PC-3 (cell line): ENCODE results near the gene HDAC6. TPM values are rescaled to one million over a fixed set of nuclear protein-coding genes. Genes with fewer than 3 reads are reported as not detected.

ENCODE experiments used
- ATAC-seq: fragments of 200-7000 bp; cut with Tn5 transposase; 2 replicates; pipeline ENCODE4 v1.9.1; 2020; ENCODE audit warnings: mild to moderate bottlenecking, moderate library complexity
- BruUV-seq: library from RNA; stranded (reverse); fragments of 400-500 nt; replicated peaks from 2 replicates; lab custom pipeline; 2021; lab: Mats Ljungman, UMichigan
- CTCF ChIA-PET: fragments of 300-600 bp; sonication (Branson Sonifier 250); formaldehyde crosslinking; loops from one replicate; lab custom pipeline; 2022; ENCODE audit warnings: antibody characterized with exemption; lab: Charles Lee
- POLR2A ChIA-PET: fragments of 300-600 bp; sonication (Branson Sonifier 250); formaldehyde crosslinking; loops from one replicate; lab custom pipeline; 2022; ENCODE audit warnings: antibody characterized with exemption; ENCODE audit not compliant: unreplicated experiment; lab: Charles Lee
- DNase-seq: peaks from one replicate; pipeline ENCODE4 v3.0.0-alpha.2; 2015
- H2AFZ ChIP-seq: fragments of 300-600 bp; sonication (generic); 2 replicates; pipeline ENCODE4 v1.6.0; 2016; ENCODE audit warnings: antibody characterized with exemption, low read length
- H3F3A ChIP-seq: fragments of 300-600 bp; sonication (generic); one replicate; pipeline ENCODE4 v1.6.0; 2017; ENCODE audit warnings: antibody characterized with exemption, low read length, control low read depth, mild to moderate bottlenecking; ENCODE audit not compliant: unreplicated experiment
- H3K27ac ChIP-seq: fragments of 300-600 bp; sonication (generic); 2 replicates; pipeline ENCODE4 v1.5.1; 2016; ENCODE audit warnings: mild to moderate bottlenecking, low read length
- H3K27me3 ChIP-seq: fragments of 300-600 bp; sonication (generic); 2 replicates; pipeline ENCODE4 v1.6.1; 2016; ENCODE audit warnings: low read length, mixed read lengths
- H3K36me3 ChIP-seq: fragments of 300-600 bp; sonication (generic); 2 replicates; pipeline ENCODE4 v1.6.1; 2016; ENCODE audit warnings: low read depth, mixed run types, low read length, mixed read lengths
- H3K4me1 ChIP-seq: fragments of 300-600 bp; sonication (generic); 2 replicates; pipeline ENCODE4 v1.5.1; 2016; ENCODE audit warnings: low read length; ENCODE audit not compliant: insufficient read depth
- H3K4me2 ChIP-seq: fragments of 300-600 bp; sonication (generic); 2 replicates; pipeline ENCODE4 v1.6.0; 2016; ENCODE audit warnings: low read length
- H3K4me3 ChIP-seq: fragments of 300-600 bp; sonication (generic); 2 replicates; pipeline ENCODE4 v1.5.1; 2016; ENCODE audit warnings: mild to moderate bottlenecking, low read length, mixed read lengths
- H3K79me2 ChIP-seq: fragments of 300-600 bp; sonication (generic); 2 replicates; pipeline ENCODE4 v1.6.1; 2017; ENCODE audit warnings: low read length, mixed read lengths
- H3K9ac ChIP-seq: fragments of 300-600 bp; sonication (generic); 2 replicates; pipeline ENCODE4 v1.6.0; 2016; ENCODE audit warnings: mild to moderate bottlenecking, low read length
- H3K9me2 ChIP-seq: fragments of 300-600 bp; sonication (generic); replicated peaks from 2 replicates; pipeline ENCODE4 v1.6.1; 2016; ENCODE audit warnings: mixed run types, low read length, mixed read lengths
- H3K9me3 ChIP-seq: fragments of 300-600 bp; sonication (generic); 2 replicates; pipeline ENCODE4 v1.6.1; 2016; ENCODE audit warnings: low read length, mixed read lengths
- H4K20me1 ChIP-seq: fragments of 300-600 bp; sonication (generic); 2 replicates; pipeline ENCODE4 v1.6.1; 2016; ENCODE audit warnings: low read length, mixed read lengths
- EZH2 ChIP-seq: fragments of 300-600 bp; sonication (generic); IDR thresholded peaks from one replicate; pipeline ENCODE4 v1.6.1; 2017; ENCODE audit warnings: antibody characterized with exemption, mild to moderate bottlenecking, low read length; ENCODE audit not compliant: unreplicated experiment
- EZH2phosphoT487 ChIP-seq: fragments of 300-600 bp; sonication (generic); IDR thresholded peaks from 2 replicates; pipeline ENCODE4 v1.6.1; 2018; ENCODE audit warnings: mild to moderate bottlenecking, antibody characterized with exemption, low read length, borderline replicate concordance
- intact Hi-C: fragments of 100-400 bp; cut with micrococcal nuclease; formaldehyde crosslinking; loops from 2 replicates; pipeline ENCODE4 v1.9.0; 2023
- total RNA-seq: library from RNA; depleted of rRNA; stranded (reverse); fragments of >200 nt; gene quantifications from 2 replicates; pipeline ENCODE4 v1.2.3, GENCODE V29; 2014
- TF ChIP-seq, protein P1 (sequence below): fragments of 300-600 bp; sonication (generic); conservative IDR thresholded peaks from 2 replicates; pipeline ENCODE4 v1.5.1; 2017; ENCODE audit warnings: antibody characterized with exemption, low read depth, mild to moderate bottlenecking, low read length

The HDAC6 gene
- total RNA-seq, 1 experiment from 2014 or later, result 58.0 TPM

DNA sequence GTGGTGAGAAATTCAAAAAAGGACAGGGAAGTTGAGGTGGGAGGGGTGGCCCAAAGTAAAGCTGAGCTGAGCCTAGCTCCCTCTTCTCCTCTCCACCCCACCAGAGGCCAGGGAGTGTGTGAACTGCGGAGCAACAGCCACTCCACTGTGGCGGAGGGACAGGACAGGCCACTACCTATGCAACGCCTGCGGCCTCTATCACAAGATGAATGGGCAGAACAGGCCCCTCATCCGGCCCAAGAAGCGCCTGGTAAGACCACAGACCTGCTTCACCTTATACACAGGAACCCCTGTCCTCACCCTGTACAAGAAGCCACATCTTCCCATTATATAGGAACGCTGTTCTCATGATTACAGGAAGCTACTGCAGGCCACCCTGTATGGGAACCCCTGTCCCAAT lies 9.6 kb upstream of the HDAC6 start:
- DNase-seq (no peak), ATAC-seq (no peak)
- H3F3A ChIP-seq, result no peaks in the 10 kb centered on the region
- no peak overlapping the region for H3K9ac ChIP-seq
- ChIA-PET CTCF (no interaction called here), POLR2A (no interaction called here)
- H3K4me1 ChIP-seq, result peaks cover 14% of the 10 kb centered on the region
- H2AFZ ChIP-seq, result no peak overlapping the region
- no TSS peak for BruUV-seq
- H3K27me3 ChIP-seq, result no peaks in the 10 kb centered on the region
- H3K27ac ChIP-seq, result no peak overlapping the region
- no peak overlapping the region for H3K4me2 ChIP-seq
- H3K9me2 ChIP-seq, result no peaks in the 10 kb centered on the region
- TF ChIP-seq, protein P1, sequence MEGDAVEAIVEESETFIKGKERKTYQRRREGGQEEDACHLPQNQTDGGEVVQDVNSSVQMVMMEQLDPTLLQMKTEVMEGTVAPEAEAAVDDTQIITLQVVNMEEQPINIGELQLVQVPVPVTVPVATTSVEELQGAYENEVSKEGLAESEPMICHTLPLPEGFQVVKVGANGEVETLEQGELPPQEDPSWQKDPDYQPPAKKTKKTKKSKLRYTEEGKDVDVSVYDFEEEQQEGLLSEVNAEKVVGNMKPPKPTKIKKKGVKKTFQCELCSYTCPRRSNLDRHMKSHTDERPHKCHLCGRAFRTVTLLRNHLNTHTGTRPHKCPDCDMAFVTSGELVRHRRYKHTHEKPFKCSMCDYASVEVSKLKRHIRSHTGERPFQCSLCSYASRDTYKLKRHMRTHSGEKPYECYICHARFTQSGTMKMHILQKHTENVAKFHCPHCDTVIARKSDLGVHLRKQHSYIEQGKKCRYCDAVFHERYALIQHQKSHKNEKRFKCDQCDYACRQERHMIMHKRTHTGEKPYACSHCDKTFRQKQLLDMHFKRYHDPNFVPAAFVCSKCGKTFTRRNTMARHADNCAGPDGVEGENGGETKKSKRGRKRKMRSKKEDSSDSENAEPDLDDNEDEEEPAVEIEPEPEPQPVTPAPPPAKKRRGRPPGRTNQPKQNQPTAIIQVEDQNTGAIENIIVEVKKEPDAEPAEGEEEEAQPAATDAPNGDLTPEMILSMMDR, result no peak
- TF ChIP-seq EZH2 (no peak), EZH2phosphoT487 (no peak)
- no peaks in the 10 kb centered on the region for H3K9me3 ChIP-seq
- no peaks in the 10 kb centered on the region for H3K79me2 ChIP-seq
- intact Hi-C loops, result no loop called here
- H3K36me3 ChIP-seq, result no peaks in the 10 kb centered on the region
- H4K20me1 ChIP-seq, result no peaks in the 10 kb centered on the region
- H3K4me3 ChIP-seq, result no peak overlapping the region

DNA sequence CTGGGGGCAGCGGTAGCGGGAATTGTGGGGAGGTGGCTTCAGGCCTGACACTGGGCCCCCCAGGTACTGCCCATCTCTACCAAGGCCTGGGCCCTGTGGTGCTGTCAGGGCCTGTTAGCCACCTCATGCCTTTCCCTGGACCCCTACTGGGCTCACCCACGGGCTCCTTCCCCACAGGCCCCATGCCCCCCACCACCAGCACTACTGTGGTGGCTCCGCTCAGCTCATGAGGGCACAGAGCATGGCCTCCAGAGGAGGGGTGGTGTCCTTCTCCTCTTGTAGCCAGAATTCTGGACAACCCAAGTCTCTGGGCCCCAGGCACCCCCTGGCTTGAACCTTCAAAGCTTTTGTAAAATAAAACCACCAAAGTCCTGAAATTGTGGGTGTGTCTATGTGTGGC lies 7.9 kb upstream of the HDAC6 start:
- no peak overlapping the region for H3K4me2 ChIP-seq
- H3K27ac ChIP-seq, result no peak overlapping the region
- no peaks in the 10 kb centered on the region for H3K9me3 ChIP-seq
- H2AFZ ChIP-seq, result no peak overlapping the region
- H3K4me1 ChIP-seq, result peaks cover 14% of the 10 kb centered on the region
- H3K4me3 ChIP-seq, result no peak overlapping the region
- no peak overlapping the region for H3K9ac ChIP-seq
- no peak for TF ChIP-seq EZH2
- TF ChIP-seq EZH2phosphoT487, result no peak
- TF ChIP-seq, protein P1, result no peak
- no TSS peak for BruUV-seq
- no peaks in the 10 kb centered on the region for H3K9me2 ChIP-seq
- no peaks in the 10 kb centered on the region for H3F3A ChIP-seq
- H3K36me3 ChIP-seq, result no peaks in the 10 kb centered on the region
- H3K27me3 ChIP-seq, result no peaks in the 10 kb centered on the region
- ATAC-seq (no peak), DNase-seq (no peak)
- no peaks in the 10 kb centered on the region for H4K20me1 ChIP-seq
- H3K79me2 ChIP-seq, result no peaks in the 10 kb centered on the region
- intact Hi-C loops, result no loop called here
- POLR2A ChIA-PET, result no interaction called here
- CTCF ChIA-PET, result no interaction called here

DNA sequence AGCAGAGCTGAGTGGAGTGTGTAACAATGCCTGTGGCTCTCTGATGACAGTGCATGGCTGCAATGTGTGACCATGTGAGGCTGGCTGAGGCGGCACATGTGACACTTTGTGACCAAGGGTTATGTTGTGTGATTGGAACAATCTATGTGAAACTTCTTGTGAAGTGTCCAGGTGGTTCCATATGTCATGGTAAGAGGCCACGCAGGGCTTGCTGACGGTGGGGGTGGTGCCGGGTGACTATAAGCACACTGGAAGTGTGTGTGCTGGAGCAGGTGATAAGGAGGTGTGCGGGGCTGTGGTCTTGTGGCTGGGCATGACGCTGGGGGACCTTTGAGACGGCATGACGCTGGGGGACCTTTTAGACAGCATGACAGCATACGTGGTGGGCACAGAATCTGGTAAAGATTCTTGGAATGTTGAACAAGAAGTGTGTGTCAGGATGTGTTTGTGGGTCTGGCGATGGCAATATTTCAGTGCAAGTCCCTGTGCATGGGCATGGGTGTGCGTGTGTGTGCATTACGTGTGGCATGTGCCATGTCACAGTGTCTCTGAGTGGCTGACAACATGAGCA lies 7.4 kb upstream of the HDAC6 start:
- TF ChIP-seq, protein P1, result no peak
- no peak for TF ChIP-seq EZH2phosphoT487
- no peak for TF ChIP-seq EZH2
- Histone ChIP-seq H3F3A (no peaks in the 10 kb centered on the region), H3K79me2 (no peaks in the 10 kb centered on the region), H3K9me3 (no peaks in the 10 kb centered on the region), H2AFZ (0 out of 2 replicates have a peak overlapping the region, but pooled peaks have one; percentile 68), H3K4me2 (peak overlapping the region; percentile 50), H3K9me2 (no peaks in the 10 kb centered on the region), H3K36me3 (no peaks in the 10 kb centered on the region), H4K20me1 (no peaks in the 10 kb centered on the region), H3K27me3 (no peaks in the 10 kb centered on the region), H3K4me3 (no peak overlapping the region), H3K9ac (no peak overlapping the region), H3K4me1 (peaks cover 14% of the 10 kb centered on the region), H3K27ac (no peak overlapping the region)
- DNase-seq, result no peak
- intact Hi-C loops, result no loop called here
- ATAC-seq, result no peak
- POLR2A ChIA-PET, result no interaction called here
- CTCF ChIA-PET, result no interaction called here
- no TSS peak for BruUV-seq
